Activated B cell treated with CpG ODN at 0.5 μM for 24 hours (primary cell): ENCODE measurements around the gene KLK15. TPM values are rescaled to one million over a fixed set of nuclear protein-coding genes. Genes with fewer than 3 reads are reported as not detected.

ENCODE experiments used
- ATAC-seq: fragments of 200-7000 bp; cut with Tn5 transposase; one replicate; pipeline ENCODE4 v1.10.0; 2021; ENCODE audit warnings: low read depth, mild to moderate bottlenecking, moderate library complexity
- CTCF ChIA-PET: fragments of 350-600 bp; sonication (Branson Sonifier 250); formaldehyde crosslinking; loops from one replicate; lab custom pipeline; 2021; ENCODE audit warnings: antibody characterized with exemption; lab: Charles Lee
- POLR2A ChIA-PET: fragments of 350-600 bp; sonication (Branson Sonifier 250); formaldehyde crosslinking; loops from one replicate; lab custom pipeline; 2021; ENCODE audit warnings: antibody characterized with exemption; lab: Charles Lee
- DNase-seq: peaks from one replicate; pipeline ENCODE4 v3.0.0; 2022
- H3K27ac Mint-ChIP-seq: one replicate; pipeline ENCODE4 v1.8.0; 2020; ENCODE audit warnings: mixed read lengths
- H3K27me3 Mint-ChIP-seq: one replicate; pipeline ENCODE4 v1.8.0; 2021; ENCODE audit warnings: mixed read lengths
- H3K36me3 Mint-ChIP-seq: one replicate; pipeline ENCODE4 v1.8.0; 2021; ENCODE audit warnings: low read depth, mixed read lengths
- H3K4me1 Mint-ChIP-seq: one replicate; pipeline ENCODE4 v1.8.0; 2021; ENCODE audit warnings: mixed read lengths
- H3K4me3 Mint-ChIP-seq: one replicate; pipeline ENCODE4 v1.8.0; 2020; ENCODE audit warnings: mild to moderate bottlenecking, mixed read lengths
- H3K9me3 Mint-ChIP-seq: one replicate; pipeline ENCODE4 v1.8.0; 2020; ENCODE audit warnings: mixed read lengths
- intact Hi-C: fragments of 100-400 bp; cut with micrococcal nuclease; formaldehyde crosslinking; loops from one replicate; pipeline ENCODE4 v1.15.1; 2024
- total RNA-seq: library from RNA; stranded (reverse); gene quantifications from 2 replicates; pipeline ENCODE4 v1.2.3, GENCODE V29; 2022
- TF ChIP-seq, protein P1 (sequence below): fragments of 200-600 bp; IDR thresholded peaks from one replicate; pipeline ENCODE4 v1.8.0; 2022; ENCODE audit warnings: antibody characterized with exemption, mild to moderate bottlenecking

The KLK15 gene
- total RNA-seq, 1 donor from 2014 or later = not detected

- Mint-ChIP-seq H3K4me1 (peaks cover 27% of the 10 kb centered on the region), H3K9me3 (no peaks in the 10 kb centered on the region), H3K36me3 (no peaks in the 10 kb centered on the region), H3K4me3 (no peak overlapping the region), H3K27ac (no peak overlapping the region), H3K27me3 (peaks cover 37% of the 10 kb centered on the region)
- ATAC-seq = no peak
- TF ChIP-seq, protein P1, sequence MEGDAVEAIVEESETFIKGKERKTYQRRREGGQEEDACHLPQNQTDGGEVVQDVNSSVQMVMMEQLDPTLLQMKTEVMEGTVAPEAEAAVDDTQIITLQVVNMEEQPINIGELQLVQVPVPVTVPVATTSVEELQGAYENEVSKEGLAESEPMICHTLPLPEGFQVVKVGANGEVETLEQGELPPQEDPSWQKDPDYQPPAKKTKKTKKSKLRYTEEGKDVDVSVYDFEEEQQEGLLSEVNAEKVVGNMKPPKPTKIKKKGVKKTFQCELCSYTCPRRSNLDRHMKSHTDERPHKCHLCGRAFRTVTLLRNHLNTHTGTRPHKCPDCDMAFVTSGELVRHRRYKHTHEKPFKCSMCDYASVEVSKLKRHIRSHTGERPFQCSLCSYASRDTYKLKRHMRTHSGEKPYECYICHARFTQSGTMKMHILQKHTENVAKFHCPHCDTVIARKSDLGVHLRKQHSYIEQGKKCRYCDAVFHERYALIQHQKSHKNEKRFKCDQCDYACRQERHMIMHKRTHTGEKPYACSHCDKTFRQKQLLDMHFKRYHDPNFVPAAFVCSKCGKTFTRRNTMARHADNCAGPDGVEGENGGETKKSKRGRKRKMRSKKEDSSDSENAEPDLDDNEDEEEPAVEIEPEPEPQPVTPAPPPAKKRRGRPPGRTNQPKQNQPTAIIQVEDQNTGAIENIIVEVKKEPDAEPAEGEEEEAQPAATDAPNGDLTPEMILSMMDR = no peak
- POLR2A ChIA-PET = no interaction called here
- no peak for DNase-seq
- CTCF ChIA-PET = no interaction called here
- intact Hi-C loops = no loop called here
Measured at GRCh38 chr19:50833802-50834167, 411 bp upstream of the KLK15 start.

- intact Hi-C loops = no loop called here
- CTCF ChIA-PET = no interaction called here
Measured at GRCh38 chr19:50832666-50833065, 708 bp downstream of the KLK15 start.

DNA sequence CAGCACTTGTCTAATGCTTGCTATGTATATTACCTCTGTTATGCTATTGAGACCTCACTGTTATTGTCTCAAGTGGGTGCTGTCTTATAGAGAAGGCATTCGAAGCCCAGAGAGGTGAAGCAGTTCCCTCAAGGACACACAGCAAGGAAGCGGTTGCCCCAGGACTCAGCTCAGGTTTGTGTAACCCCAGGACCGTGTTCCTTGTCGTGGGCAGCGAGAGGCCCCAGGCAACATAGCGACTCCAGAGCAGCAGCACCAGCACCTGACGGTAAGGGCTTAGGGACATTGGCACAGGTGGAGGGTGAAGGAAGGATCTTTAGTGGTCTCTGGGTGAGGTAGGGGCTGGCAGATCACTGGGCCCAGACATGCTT lies 2.4 kb downstream of the KLK15 start:
- ChIA-PET CTCF (no interaction called here), POLR2A (interaction anchor here (0.5 kb wide), 1 partner anchor 495 kb away, joined by 4 read pairs; no protein-coding TSS in a partner anchor)
- intact Hi-C loops = no loop called here
- peaks cover 33% of the 10 kb centered on the region for H3K27me3 Mint-ChIP-seq
- no peaks in the 10 kb centered on the region for H3K9me3 Mint-ChIP-seq
- H3K27ac Mint-ChIP-seq = no peak overlapping the region
- no peaks in the 10 kb centered on the region for H3K36me3 Mint-ChIP-seq
- TF ChIP-seq, protein P1 = no peak
- DNase-seq (no peak), ATAC-seq (no peak)
- peaks cover 9% of the 10 kb centered on the region for H3K4me1 Mint-ChIP-seq
- H3K4me3 Mint-ChIP-seq = no peak overlapping the region

More at GRCh38 chr19:50832666-50833065, 708 bp downstream of the KLK15 start:
- TF ChIP-seq, protein P1 = no peak
- POLR2A ChIA-PET = no interaction called here
- Mint-ChIP-seq H3K36me3 (no peaks in the 10 kb centered on the region), H3K27ac (no peak overlapping the region), H3K27me3 (peaks cover 39% of the 10 kb centered on the region), H3K4me1 (peaks cover 23% of the 10 kb centered on the region), H3K4me3 (no peak overlapping the region), H3K9me3 (no peaks in the 10 kb centered on the region)
- no peak for DNase-seq
- ATAC-seq = no peak

DNA sequence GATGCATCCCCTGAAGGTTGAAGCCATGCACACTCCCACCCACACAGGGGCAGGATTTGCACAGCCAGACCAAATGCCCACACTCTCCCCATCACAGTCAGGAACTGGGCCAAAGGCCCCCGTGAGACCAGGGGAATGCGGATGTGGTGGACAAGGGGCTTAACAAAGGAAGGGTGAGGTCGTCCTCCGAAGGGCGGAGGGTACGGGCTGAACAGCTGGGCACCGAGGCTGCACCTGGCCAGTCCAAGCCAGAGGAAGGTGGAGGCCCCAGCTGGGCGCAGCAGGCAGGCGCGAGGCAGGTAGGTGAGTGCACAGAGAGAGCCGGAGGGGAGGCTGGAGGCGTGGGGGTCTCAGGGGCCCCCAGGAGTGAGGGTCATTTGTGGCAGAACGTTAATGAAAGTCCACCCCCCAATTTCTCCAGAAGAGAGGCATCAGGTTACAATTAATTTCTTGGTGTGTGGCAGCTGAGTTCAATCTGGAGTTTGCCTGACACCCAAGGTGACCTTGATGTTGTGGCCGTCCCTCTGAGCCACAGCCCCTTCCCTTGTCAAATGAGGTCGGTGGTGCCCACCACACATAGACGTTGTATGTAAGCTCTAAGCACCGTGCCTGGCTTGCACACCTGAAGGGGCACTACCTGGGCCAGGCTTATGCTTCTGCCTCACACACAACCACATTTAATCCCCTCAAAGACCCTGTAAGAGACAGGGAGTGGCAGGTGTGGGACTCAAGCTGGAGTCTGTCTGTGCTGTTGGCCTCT lies 2.9 kb downstream of the KLK15 start:
- intact Hi-C loops = no loop called here
- ChIA-PET POLR2A (no interaction called here), CTCF (no interaction called here)
- ATAC-seq = no peak
- no peaks in the 10 kb centered on the region for H3K36me3 Mint-ChIP-seq
- H3K27me3 Mint-ChIP-seq = peaks cover 33% of the 10 kb centered on the region
- no peak for DNase-seq
- H3K4me1 Mint-ChIP-seq = peaks cover 6% of the 10 kb centered on the region
- TF ChIP-seq, protein P1 = no peak
- no peaks in the 10 kb centered on the region for H3K9me3 Mint-ChIP-seq
- no peak overlapping the region for H3K4me3 Mint-ChIP-seq
- H3K27ac Mint-ChIP-seq = no peak overlapping the region

GRCh38 chr19:50829801-50830200 lies 3.6 kb downstream of the KLK15 start:
- intact Hi-C loops = no loop called here
- no peaks in the 10 kb centered on the region for H3K36me3 Mint-ChIP-seq
- DNase-seq (no peak), ATAC-seq (no peak)
- no peaks in the 10 kb centered on the region for H3K4me1 Mint-ChIP-seq
- no peak overlapping the region for H3K4me3 Mint-ChIP-seq
- ChIA-PET CTCF (no interaction called here), POLR2A (no interaction called here)
- H3K9me3 Mint-ChIP-seq = no peaks in the 10 kb centered on the region
- peaks cover 33% of the 10 kb centered on the region for H3K27me3 Mint-ChIP-seq
- TF ChIP-seq, protein P1 = no peak
- no peak overlapping the region for H3K27ac Mint-ChIP-seq
